Memory B cell (primary cell): Measurements from ENCODE around the gene STAC3.

Experiments
- ATAC-seq: fragments of 150-1000 bp; cut with Tn5 transposase; 2 replicates; pipeline ENCODE4 v1.10.0; 2021; ENCODE audit warnings: low read depth, mild to moderate bottlenecking, moderate library complexity
- DNase-seq, 2 donors: peaks; one replicate each; pipeline ENCODE4 v3.0.0; 2022; ENCODE audit warnings: low spot score in 2 of 2
- H3K27ac Mint-ChIP-seq: one replicate; pipeline ENCODE4 v1.8.0; 2022; ENCODE audit warnings: mild to moderate bottlenecking, moderate library complexity, mixed read lengths
- H3K27me3 Mint-ChIP-seq: one replicate; pipeline ENCODE4 v1.8.0; 2022; ENCODE audit warnings: mixed read lengths
- H3K36me3 Mint-ChIP-seq: one replicate; pipeline ENCODE4 v1.8.0; 2022; ENCODE audit warnings: mild to moderate bottlenecking, mixed read lengths
- H3K4me1 Mint-ChIP-seq: one replicate; pipeline ENCODE4 v1.8.0; 2022; ENCODE audit warnings: mixed read lengths
- H3K4me3 Mint-ChIP-seq: one replicate; pipeline ENCODE4 v1.8.0; 2022; ENCODE audit warnings: mild to moderate bottlenecking, moderate library complexity, mixed read lengths
- H3K9me3 Mint-ChIP-seq: one replicate; pipeline ENCODE4 v1.8.0; 2022; ENCODE audit warnings: mixed read lengths

STAC3 gene

DNA sequence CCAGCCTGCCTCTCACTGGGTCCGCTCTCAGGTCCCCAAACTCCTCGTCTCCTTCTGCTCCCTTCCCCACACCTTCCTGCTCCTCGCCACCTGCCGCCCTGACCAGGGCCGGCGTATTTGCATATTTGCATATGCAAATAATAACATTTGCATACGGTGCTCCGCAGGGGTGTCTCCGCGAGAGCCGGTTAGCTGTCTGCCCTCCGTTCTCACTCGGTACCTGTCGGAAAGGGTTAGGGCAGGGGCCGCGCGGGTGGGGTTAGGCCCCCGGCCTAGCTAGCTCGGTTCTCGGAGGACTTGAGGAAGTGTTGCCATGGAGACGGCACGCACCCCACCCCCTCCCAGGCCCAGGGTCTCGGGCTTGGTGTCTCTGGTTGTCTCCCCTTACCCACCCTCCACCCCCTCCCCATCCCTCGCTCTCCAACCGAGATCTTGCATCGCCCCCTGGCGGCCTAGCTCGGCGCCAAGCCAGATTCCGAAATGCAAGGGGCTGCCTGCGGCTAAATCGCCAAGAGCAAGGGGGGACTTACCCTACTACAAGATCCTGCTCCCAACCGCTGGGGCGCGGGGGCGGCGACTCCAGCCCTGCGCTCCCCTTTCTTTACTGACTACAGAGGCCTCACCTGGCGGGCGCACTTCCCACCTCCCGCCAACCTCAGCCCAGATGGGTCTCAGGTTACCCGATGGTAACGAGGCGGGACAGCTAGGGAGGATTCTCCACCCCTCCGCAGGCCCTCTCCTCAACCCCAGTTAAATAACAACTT, 8.1 kb downstream of the STAC3 start:
- peaks cover 3% of the 10 kb centered on the region for H3K27me3 Mint-ChIP-seq
- peaks cover 31% of the 10 kb centered on the region for H3K4me1 Mint-ChIP-seq
- ATAC-seq (peak; percentile 61), DNase-seq (peak; percentile 80 to 91)
- no peaks in the 10 kb centered on the region for H3K9me3 Mint-ChIP-seq
- H3K27ac Mint-ChIP-seq, result peak overlapping the region; percentile 64
- H3K4me3 Mint-ChIP-seq, result peak overlapping the region; percentile 86
- peaks cover 1% of the 10 kb centered on the region for H3K36me3 Mint-ChIP-seq

GRCh38 chr12:57242329-57242690, 8.7 kb downstream of the STAC3 start:
- Mint-ChIP-seq H3K4me1 (peaks cover 36% of the 10 kb centered on the region), H3K27ac (peak overlapping the region; percentile 64), H3K9me3 (no peaks in the 10 kb centered on the region), H3K27me3 (peaks cover 5% of the 10 kb centered on the region), H3K4me3 (peak overlapping the region; percentile 86), H3K36me3 (peaks cover 1% of the 10 kb centered on the region)
- ATAC-seq (peak; percentile 1), DNase-seq (peak; percentile 31 to 59)

- H3K36me3 Mint-ChIP-seq, result no peaks in the 10 kb centered on the region
- H3K4me1 Mint-ChIP-seq, result peaks cover 42% of the 10 kb centered on the region
- peak overlapping the region; percentile 64 for H3K27ac Mint-ChIP-seq
- peaks cover 5% of the 10 kb centered on the region for H3K27me3 Mint-ChIP-seq
- peak overlapping the region; percentile 86 for H3K4me3 Mint-ChIP-seq
- DNase-seq, result peak in 1 of 2 donors; percentile 41
- no peak for ATAC-seq
- H3K9me3 Mint-ChIP-seq, result no peaks in the 10 kb centered on the region
Measured at GRCh38 chr12:57241402-57242310, 9.3 kb downstream of the STAC3 start.

DNA sequence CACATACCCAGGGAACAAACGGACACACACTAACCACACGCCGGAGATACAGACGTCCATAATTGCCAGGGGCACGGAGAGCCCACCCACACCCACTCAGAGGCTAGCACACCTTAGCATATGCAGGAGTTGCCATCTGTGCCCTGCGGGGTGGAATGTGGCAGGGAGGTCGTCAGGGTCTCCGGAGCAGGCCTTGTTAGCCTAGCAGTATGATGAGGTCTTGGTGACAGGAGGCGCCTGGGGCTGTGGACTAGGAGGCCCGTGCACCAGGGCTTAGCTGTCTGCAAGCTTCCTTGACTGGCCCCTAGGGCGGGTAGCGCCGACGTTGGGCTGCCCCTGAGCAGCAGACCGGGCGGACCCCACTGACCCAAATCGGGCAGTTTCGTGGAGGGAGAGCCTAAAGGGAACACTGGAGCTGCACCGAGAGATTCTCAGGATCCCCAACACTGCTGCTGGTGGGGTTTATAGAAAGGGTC, 10.0 kb downstream of the STAC3 start:
- peak overlapping the region; percentile 86 for H3K4me3 Mint-ChIP-seq
- H3K9me3 Mint-ChIP-seq, result no peaks in the 10 kb centered on the region
- no peaks in the 10 kb centered on the region for H3K36me3 Mint-ChIP-seq
- peaks cover 5% of the 10 kb centered on the region for H3K27me3 Mint-ChIP-seq
- peak in 1 of 2 donors; percentile 51 for DNase-seq
- H3K4me1 Mint-ChIP-seq, result peaks cover 48% of the 10 kb centered on the region
- peak overlapping the region; percentile 64 for H3K27ac Mint-ChIP-seq
- ATAC-seq, result no peak

GRCh38 chr12:57240066-57240921, 10.7 kb downstream of the STAC3 start:
- DNase-seq (peak; percentile 66 to 69), ATAC-seq (peak; percentile 57)
- no peaks in the 10 kb centered on the region for H3K9me3 Mint-ChIP-seq
- H3K4me1 Mint-ChIP-seq, result peaks cover 54% of the 10 kb centered on the region
- H3K27me3 Mint-ChIP-seq, result peaks cover 5% of the 10 kb centered on the region
- H3K4me3 Mint-ChIP-seq, result peak overlapping the region; percentile 86
- H3K36me3 Mint-ChIP-seq, result no peaks in the 10 kb centered on the region
- peak overlapping the region; percentile 64 for H3K27ac Mint-ChIP-seq

DNA sequence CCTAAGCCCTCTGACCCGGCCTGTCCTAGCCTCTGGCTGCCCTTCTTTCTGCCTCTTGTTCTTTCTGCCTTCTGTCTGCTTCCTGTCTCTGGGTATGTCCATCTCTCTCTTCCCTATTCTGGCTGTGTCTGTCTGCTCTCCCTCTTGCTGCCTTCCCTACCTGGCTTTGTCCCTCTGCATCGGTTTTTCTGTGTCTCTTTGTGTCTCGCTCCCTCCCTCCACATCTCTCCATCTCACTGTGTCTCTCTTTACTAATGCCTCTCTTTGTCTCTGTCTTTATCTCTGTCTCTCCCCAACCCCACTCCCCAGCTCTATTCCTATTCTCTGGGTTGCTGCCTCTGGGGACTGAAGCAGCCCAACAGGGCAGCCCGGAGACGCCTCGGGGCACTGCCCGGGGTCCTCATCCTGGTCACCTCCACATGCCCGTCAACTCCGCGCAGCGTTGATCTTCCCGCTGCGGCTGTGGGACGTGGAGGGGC, 11.4 kb downstream of the STAC3 start:
- H3K4me1 Mint-ChIP-seq, result peaks cover 57% of the 10 kb centered on the region
- H3K36me3 Mint-ChIP-seq, result no peaks in the 10 kb centered on the region
- H3K4me3 Mint-ChIP-seq, result peak overlapping the region; percentile 86
- ATAC-seq (no peak), DNase-seq (no peak)
- H3K9me3 Mint-ChIP-seq, result no peaks in the 10 kb centered on the region
- peaks cover 5% of the 10 kb centered on the region for H3K27me3 Mint-ChIP-seq
- H3K27ac Mint-ChIP-seq, result peak overlapping the region; percentile 64

GRCh38 chr12:57238854-57239554, 12.0 kb downstream of the STAC3 start:
- Mint-ChIP-seq H3K9me3 (no peaks in the 10 kb centered on the region), H3K36me3 (peaks cover 4% of the 10 kb centered on the region), H3K4me1 (peaks cover 63% of the 10 kb centered on the region), H3K27me3 (peaks cover 5% of the 10 kb centered on the region), H3K27ac (peak overlapping the region; percentile 64), H3K4me3 (peak overlapping the region; percentile 86)
- ATAC-seq, result peak; percentile 27
- peak; percentile 90 to 95 for DNase-seq

DNA sequence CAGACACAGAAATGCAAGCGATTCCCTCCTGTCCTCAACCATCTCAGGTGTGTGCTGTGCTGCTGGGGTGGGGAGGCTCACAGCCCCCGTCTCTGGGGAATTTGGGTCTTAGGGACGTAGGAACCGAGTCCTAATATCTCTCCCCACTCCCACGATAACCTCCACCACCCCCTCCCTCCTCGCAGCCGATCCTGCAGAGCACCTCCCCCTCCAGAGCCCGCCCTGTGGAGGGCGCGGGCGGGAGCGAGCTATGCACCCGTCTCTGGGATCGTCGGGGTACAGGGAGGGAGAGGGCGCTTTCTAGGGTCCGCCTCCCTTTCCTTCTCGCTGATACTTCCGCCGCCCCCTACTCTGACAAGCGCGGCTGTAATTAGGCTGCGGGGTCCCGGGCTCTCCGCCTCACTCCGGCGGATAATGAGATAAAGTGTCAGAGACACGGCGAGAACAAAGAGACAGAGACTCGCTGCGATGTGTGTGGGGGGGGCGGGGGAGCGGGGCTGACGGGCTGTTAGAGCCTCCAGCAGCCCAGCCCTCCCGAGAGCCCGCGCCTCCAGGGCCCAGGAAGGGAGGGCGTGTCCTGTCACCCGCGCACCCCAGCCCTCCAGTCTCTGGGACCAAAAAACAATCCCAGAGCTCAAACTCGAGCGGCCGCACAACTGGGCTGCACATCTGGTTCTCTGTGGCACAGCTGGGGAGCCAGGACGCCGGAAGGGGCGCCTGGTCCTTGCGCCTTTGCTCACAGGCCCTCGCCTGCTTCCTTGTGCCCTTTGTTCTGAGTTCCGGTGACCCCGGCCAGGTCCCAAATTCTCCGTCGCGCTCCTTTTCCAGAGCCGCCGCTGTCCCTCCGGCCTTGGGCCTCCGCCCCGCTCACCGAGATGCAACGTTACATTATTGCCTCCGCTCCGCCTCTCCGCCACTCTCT, 12.8 kb downstream of the STAC3 start:
- H3K4me3 Mint-ChIP-seq, result peak overlapping the region; percentile 86
- DNase-seq (peak in 1 of 2 donors; percentile 34), ATAC-seq (no peak)
- H3K36me3 Mint-ChIP-seq, result peaks cover 10% of the 10 kb centered on the region
- no peaks in the 10 kb centered on the region for H3K9me3 Mint-ChIP-seq
- H3K4me1 Mint-ChIP-seq, result peaks cover 67% of the 10 kb centered on the region
- H3K27ac Mint-ChIP-seq, result peak overlapping the region; percentile 60
- H3K27me3 Mint-ChIP-seq, result peaks cover 5% of the 10 kb centered on the region

GRCh38 chr12:57237596-57237931, 13.4 kb downstream of the STAC3 start:
- ATAC-seq (no peak), DNase-seq (no peak)
- Mint-ChIP-seq H3K36me3 (peaks cover 16% of the 10 kb centered on the region), H3K9me3 (no peaks in the 10 kb centered on the region), H3K27me3 (peaks cover 4% of the 10 kb centered on the region), H3K27ac (no peak overlapping the region), H3K4me3 (peak overlapping the region; percentile 78), H3K4me1 (peaks cover 70% of the 10 kb centered on the region)

GRCh38 chr12:57236925-57237595, 13.9 kb downstream of the STAC3 start:
- H3K27ac Mint-ChIP-seq, result no peak overlapping the region
- ATAC-seq (no peak), DNase-seq (peak in 1 of 2 donors; percentile 14)
- H3K27me3 Mint-ChIP-seq, result peaks cover 3% of the 10 kb centered on the region
- peak overlapping the region; percentile 78 for H3K4me3 Mint-ChIP-seq
- H3K4me1 Mint-ChIP-seq, result peaks cover 67% of the 10 kb centered on the region
- no peaks in the 10 kb centered on the region for H3K9me3 Mint-ChIP-seq
- H3K36me3 Mint-ChIP-seq, result peaks cover 16% of the 10 kb centered on the region

GRCh38 chr12:57236201-57236924, 14.6 kb downstream of the STAC3 start:
- Mint-ChIP-seq H3K4me3 (peak overlapping the region; percentile 69), H3K27me3 (peaks cover 3% of the 10 kb centered on the region)

More at GRCh38 chr12:57236201-57236924, 14.6 kb downstream of the STAC3 start:
- Mint-ChIP-seq H3K27ac (peak overlapping the region; percentile 88), H3K9me3 (no peaks in the 10 kb centered on the region), H3K4me1 (peaks cover 63% of the 10 kb centered on the region), H3K36me3 (peaks cover 20% of the 10 kb centered on the region)
- ATAC-seq, result no peak
- peak in 1 of 2 donors; percentile 57 for DNase-seq
